ENCODE measurements around the gene ATP1B2. TPM values are rescaled to one million over a fixed set of nuclear protein-coding genes. Genes with fewer than 3 reads are reported as not detected.

The ATP1B2 gene
- total and polyA plus RNA-seq, 9 of the 15 experiments (the other 6 are each of a cell fraction or from before 2014, with no cell fraction given): 0.23 to 6.0 (median 0.99) TPM

DNA sequence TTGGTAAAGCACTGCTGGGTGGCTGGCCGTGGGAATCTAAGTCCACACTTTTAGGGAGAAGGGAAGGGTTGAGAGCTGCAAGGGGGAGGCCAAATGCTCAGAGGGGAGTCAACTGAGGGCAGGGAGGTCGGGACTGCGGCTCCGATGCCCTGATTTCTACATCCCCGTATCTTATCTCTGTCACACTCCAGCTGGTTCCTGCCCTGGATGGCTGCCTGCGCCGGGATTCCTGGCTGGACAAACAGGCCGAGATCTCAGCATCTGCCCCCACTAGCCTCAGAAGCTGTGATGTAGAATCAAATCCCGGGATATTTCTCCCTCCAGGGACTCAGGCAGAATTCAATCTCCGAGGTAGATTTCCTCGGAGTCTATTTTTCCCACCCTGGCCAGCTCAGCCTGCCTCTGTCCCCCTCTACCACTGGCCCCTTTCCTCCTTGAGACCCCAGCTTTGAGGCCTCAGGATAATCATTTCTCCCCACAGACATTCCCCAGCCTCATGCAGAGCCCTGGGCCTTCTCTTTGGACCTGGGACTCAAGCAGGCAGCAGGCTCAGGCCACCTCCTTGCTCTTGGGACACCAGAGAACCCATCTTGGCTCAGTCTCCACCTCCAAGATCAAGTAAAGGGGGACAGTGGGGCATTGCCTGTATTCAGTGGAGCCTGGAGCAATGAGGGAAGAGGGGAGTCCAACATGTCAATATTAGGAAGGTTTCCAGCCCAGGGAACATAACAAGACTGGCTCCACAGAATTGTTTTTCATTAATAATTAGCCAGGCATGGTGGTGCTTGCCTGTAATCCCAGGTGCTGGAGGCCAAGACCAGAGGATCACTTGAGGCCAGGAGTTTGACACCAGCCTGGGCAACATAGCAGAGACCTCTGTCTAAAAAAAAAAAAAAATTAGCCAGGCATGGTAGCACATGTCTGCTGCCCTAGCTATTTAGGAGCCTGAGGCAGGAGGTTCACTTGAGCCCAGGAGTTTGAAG, 19.0 kb upstream of the ATP1B2 start:
- no peaks in the 10 kb centered on the region for H3K27me3 ChIP-seq (ENCODE audit: control insufficient read depth in 2 of 2, insufficient read depth in 2 of 2, low read length in 2 of 2)
- no peaks in the 10 kb centered on the region for H3K9me1 ChIP-seq (ENCODE audit: control insufficient read depth, insufficient read depth, low read length)
- no peak for FAIRE-seq

More for the DNA sequence above, 19.0 kb upstream of the ATP1B2 start:
- ChIA-PET CTCF (ENCODE audit: low intra/inter-chr PET ratio) (interaction anchor here (0.8 to 1.3 kb wide), 4 partner anchors 17 to 86 kb away, joined by 3 to 5 read pairs (median 4); partner anchors contain the start of genes DNAH2, FXR2 and TP53), POLR2A (interaction anchor here (0.6 to 2.6 kb wide), 4 partner anchors 10 to 55 kb away, joined by 4 to 19 read pairs (median 6); partner anchors contain the start of gene TP53)
- Histone ChIP-seq H3K79me2 (ENCODE audit: control insufficient read depth, insufficient read depth, low read length) (no peaks in the 10 kb centered on the region), H3K9me3 (replicated peaks; ENCODE audit: control insufficient read depth, insufficient read depth, low read depth, low read length) (no peaks in the 10 kb centered on the region), H3K4me3 (no peak overlapping the region), H3K27ac (ENCODE audit: extremely low read depth, low read depth, low read length) (no peak overlapping the region), H4K20me1 (replicated peaks; ENCODE audit: control insufficient read depth, insufficient read depth, low read length) (no peaks in the 10 kb centered on the region), H2AFZ (ENCODE audit: low read depth, low read length) (no peak overlapping the region), H3K4me1 (replicated peaks in 1 of 2; ENCODE audit: control insufficient read depth in 2 of 2, insufficient read depth in 2 of 2, low read length in 2 of 2) (peaks cover 0 to 20% of the 10 kb centered on the region in 2 experiments; a peak in 4 of 5 replicates), H3K36me3 (ENCODE audit: control insufficient read depth, insufficient read depth, low read length) (no peaks in the 10 kb centered on the region), H3K4me2 (ENCODE audit: insufficient read depth, low read length) (no peak overlapping the region), H3K9ac (ENCODE audit: insufficient read depth in 1 of 2, low read depth in 2 of 2, low read length in 2 of 2) (no peak overlapping the region)
- ATAC-seq: no peak
- intact Hi-C loops (cut with micrococcal nuclease) (no loop called here), in situ Hi-C loops (cut with MboI) (loop anchor here (5.0 kb wide), 1 partner anchor 56 kb away; the partner anchor contains the start of genes TP53 and WRAP53)
- 32% methylated on average over 4 of the region's 11 CpGs for WGBS (ENCODE audit: insufficient coverage, low coverage, missing lambda C conversion rate)
- no peak for DNase-seq (ENCODE audit: extremely low read depth in 1 of 4, low spot score in 3 of 4)
- BruUV-seq (replicated peaks): no TSS peak
- TF ChIP-seq PCBP1 (IDR thresholded peaks at IDR 0.05; ENCODE audit: low read depth, low read length, poor library complexity, severe bottlenecking): no peak
- TF ChIP-seq, protein P1, sequence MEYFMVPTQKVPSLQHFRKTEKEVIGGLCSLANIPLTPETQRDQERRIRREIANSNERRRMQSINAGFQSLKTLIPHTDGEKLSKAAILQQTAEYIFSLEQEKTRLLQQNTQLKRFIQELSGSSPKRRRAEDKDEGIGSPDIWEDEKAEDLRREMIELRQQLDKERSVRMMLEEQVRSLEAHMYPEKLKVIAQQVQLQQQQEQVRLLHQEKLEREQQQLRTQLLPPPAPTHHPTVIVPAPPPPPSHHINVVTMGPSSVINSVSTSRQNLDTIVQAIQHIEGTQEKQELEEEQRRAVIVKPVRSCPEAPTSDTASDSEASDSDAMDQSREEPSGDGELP (CRISPR knock-in tag; IDR thresholded peaks at IDR 0.05; ENCODE audit: borderline replicate concordance): peak; percentile 47; the same call in 1 of the 2 replicates
